CD4-positive, alpha-beta T cell treated with Interferon alpha-2 for 1 hour (primary cell): ENCODE data around the gene PFKP.

ENCODE experiments used
- DNase-seq, 2 donors: peaks; one replicate each; pipeline ENCODE4 v3.0.0-alpha.2; 2020 to 2022

Gene PFKP

GRCh38 chr10:3067118-3067858 is at the start of gene PFKP:
Gene PFKP, plus strand, starts transcription at chr10:3067548. Its CDS starts 48 bp downstream, at chr10:3067596.
- peak; percentile 42 to 66 for DNase-seq

- DNase-seq = no peak
These were observed 49.1 kb upstream of the PFKP start for GRCh38 chr10:3018247-3018646.

GRCh38 chr10:3020311-3020710 is 47.0 kb upstream of the PFKP start:
- no peak for DNase-seq

GRCh38 chr10:3020881-3021280 is 46.5 kb upstream of the PFKP start:
- DNase-seq = no peak

GRCh38 chr10:3022027-3022426 is 45.3 kb upstream of the PFKP start:
- DNase-seq = no peak

- no peak for DNase-seq
These were observed 43.5 kb upstream of the PFKP start for GRCh38 chr10:3023892-3024291.

GRCh38 chr10:3025026-3025683 is 42.2 kb upstream of the PFKP start:
- no peak for DNase-seq

GRCh38 chr10:3027866-3028265 is 39.5 kb upstream of the PFKP start:
- DNase-seq = no peak

- DNase-seq = no peak
These were observed 38.9 kb upstream of the PFKP start for GRCh38 chr10:3028441-3028840.

GRCh38 chr10:3030765-3031164 is 36.6 kb upstream of the PFKP start:
- DNase-seq = no peak

GRCh38 chr10:3031490-3031889 is 35.9 kb upstream of the PFKP start:
- no peak for DNase-seq

- no peak for DNase-seq
These were observed 33.4 kb upstream of the PFKP start for GRCh38 chr10:3033925-3034324.

- no peak for DNase-seq
These were observed 32.7 kb upstream of the PFKP start for GRCh38 chr10:3034616-3035015.

- peak; percentile 13 to 62 for DNase-seq
These were observed 31.0 kb upstream of the PFKP start for GRCh38 chr10:3036155-3037021.

- DNase-seq = no peak
These were observed 30.2 kb upstream of the PFKP start for GRCh38 chr10:3037182-3037581.

- no peak for DNase-seq
These were observed 27.3 kb upstream of the PFKP start for GRCh38 chr10:3040069-3040468.

GRCh38 chr10:3042589-3042988 is 24.8 kb upstream of the PFKP start:
- no peak for DNase-seq

- DNase-seq = peak; percentile 46 to 48
These were observed 23.6 kb upstream of the PFKP start for GRCh38 chr10:3043512-3044368.

GRCh38 chr10:3045471-3046209 is 21.7 kb upstream of the PFKP start:
- no peak for DNase-seq

GRCh38 chr10:3046210-3046779 is 21.1 kb upstream of the PFKP start:
- no peak for DNase-seq

GRCh38 chr10:3046981-3047547 is 20.3 kb upstream of the PFKP start:
- DNase-seq = no peak
